GM19372 (cell line): ENCODE data around the gene IL1RAP.
"Not testable (repeated sequence)": the region's sequence is repeated elsewhere in the genome, so short reads cannot be mapped to it uniquely, and the experiment has no call there.

Experiments
- ATAC-seq: cut with Tn5 transposase; IDR thresholded peaks from one replicate; pipeline ENCODE4 v1.9.1; 2021; ENCODE audit warnings: mild to moderate bottlenecking, low read depth, moderate library complexity; ENCODE audit not compliant: unreplicated experiment

Gene IL1RAP

GRCh38 chr3:190641564-190641963 lies 127.7 kb downstream of the IL1RAP start:
- ATAC-seq = no peak

- ATAC-seq = no peak
Observed at GRCh38 chr3:190642016-190642415, 128.1 kb downstream of the IL1RAP start.

GRCh38 chr3:190644035-190644434 lies 130.2 kb downstream of the IL1RAP start:
- ATAC-seq = no peak

DNA sequence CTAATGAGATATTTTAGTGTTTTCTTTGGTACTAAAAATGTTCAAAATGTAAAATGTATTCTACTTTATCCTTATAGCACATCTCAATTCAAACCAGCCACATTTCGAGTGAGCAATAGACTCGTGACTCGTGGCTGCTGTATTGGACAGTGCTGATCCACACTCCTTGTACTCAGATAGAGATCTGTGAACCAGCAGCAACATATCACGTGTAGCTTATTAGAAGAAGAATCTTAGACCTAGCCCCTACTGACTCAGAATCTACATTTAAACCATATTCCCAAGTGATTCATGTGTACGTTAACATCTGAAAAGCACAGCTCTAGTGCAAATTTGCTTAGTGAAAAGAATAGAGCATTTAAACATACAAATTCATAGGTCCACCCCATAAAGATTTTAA lies 130.9 kb downstream of the IL1RAP start:
- ATAC-seq = no peak

GRCh38 chr3:190645932-190646460 lies 132.1 kb downstream of the IL1RAP start:
- no peak for ATAC-seq

- ATAC-seq = no peak
Observed at GRCh38 chr3:190646996-190647395, 133.1 kb downstream of the IL1RAP start.

- no peak for ATAC-seq
Observed at GRCh38 chr3:190655933-190656332, 142.0 kb downstream of the IL1RAP start.

DNA sequence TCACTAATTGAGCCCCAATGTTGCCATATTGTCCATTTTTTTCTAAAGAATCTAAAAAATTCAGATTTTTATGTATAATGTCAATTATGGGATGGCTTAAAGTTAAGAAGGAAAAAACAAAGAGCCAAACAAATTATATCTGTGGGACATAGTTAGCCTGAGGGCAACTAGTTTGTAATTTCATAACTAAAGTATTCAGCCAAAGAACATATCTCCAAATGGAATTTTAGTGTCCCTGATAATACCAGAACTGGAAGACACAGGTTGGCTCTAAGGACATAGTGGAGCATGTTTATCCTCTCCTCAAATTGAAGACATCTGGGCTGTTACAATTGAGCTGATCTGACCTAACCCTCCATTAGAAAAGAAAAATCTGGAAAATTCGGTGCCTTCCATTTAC lies 144.2 kb downstream of the IL1RAP start:
- ATAC-seq = no peak

DNA sequence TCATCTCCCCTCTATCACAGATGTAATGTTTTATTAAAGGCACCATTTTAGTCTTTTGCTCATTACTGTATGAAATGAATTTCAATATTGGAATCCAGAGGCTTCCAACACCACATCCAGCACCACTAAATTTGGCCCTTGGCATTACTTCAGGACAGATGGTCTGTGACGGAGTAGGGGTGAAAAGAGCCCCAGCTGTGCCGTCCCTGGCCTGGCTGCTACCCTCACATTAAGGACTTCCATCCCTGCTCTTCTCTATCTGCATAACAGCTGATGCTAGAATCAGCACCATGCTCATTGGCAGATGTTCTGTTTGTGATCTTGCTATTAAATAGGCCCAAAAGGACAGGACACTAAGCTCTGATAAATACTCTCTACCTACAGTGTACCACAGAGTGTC lies 152.9 kb downstream of the IL1RAP start:
- ATAC-seq = no peak

DNA sequence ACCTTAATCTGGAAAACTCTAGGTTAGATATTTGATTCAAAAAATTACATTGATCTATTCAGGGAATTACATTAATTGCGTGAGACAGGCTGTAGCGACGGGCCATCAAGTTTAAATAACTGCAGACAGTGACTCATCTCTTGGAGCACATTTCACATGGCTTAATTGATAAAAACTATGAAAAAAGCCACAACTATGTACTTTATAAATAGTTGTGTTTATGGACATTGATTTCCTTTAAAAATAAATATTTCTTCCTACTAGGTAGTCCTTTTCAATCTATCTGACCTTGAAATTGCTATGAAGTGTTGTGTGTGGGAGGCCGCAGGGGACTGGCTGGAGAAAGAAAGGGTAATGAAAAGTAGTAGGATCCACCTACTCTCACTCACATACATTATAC lies 157.8 kb downstream of the IL1RAP start:
- ATAC-seq = no peak

DNA sequence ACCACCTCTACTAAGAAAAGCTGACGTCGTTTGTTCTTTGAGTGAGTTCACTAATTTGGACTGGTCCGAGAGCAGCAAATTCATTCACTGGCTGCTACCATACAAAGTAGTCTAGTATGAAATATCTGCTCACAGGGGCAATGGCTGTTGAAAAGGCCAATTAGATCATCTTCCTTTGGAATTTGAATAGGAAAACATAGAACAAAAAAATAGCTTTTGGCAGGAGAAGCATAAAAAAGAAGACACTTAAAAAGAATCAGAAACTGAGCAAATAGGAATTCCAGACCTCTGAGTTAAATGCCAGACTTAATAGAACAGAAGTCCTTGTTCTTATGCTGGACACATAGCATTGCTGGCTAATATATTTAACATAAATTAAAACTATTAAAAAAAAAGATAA lies 159.3 kb downstream of the IL1RAP start:
- no peak for ATAC-seq

GRCh38 chr3:190676481-190676880 lies 162.6 kb downstream of the IL1RAP start:
- no peak for ATAC-seq

- ATAC-seq = no peak
Observed at GRCh38 chr3:190677001-190677400, 163.1 kb downstream of the IL1RAP start.

GRCh38 chr3:190677868-190678267 lies 164.0 kb downstream of the IL1RAP start:
- not testable (repeated sequence) for ATAC-seq

DNA sequence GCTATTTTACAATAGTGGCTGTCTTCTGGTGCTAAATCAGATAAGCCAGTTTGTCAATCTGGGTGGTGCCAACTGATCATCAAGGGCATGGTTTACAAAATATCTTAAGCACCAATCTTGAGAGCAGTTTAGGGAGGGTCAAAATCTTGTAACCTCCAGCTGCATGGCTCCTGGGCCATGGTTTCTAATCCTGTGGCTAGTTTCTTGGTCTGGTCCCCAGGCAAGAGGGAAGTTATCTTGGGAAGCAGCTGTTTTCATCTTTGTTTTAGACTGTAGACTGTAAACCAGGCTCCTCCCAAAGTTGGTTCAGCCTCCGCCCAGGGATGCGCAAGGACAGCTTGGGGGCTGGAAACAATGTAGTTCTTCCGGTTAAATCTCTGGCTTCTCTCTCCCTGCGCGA lies 166.8 kb downstream of the IL1RAP start:
- no peak for ATAC-seq

DNA sequence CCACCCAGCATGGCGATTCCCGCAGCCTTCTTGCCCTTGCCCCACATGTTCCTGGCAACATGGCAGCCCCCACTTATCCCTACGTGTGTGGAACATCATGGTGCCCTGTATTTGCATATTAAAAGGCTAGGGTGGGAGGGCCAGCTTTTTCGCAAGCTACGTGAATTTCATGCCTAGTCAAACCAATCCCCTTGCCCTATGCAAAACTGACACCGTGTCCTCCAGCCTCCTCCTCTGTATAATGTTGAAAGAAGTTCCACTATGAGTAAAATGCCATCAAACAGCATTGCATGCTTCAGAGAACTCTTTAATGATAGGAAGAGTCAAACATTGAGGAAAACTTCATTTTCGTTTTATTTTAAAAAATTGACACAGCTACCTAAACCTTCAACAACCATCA lies 170.9 kb downstream of the IL1RAP start:
- no peak for ATAC-seq

GRCh38 chr3:190686011-190686410 lies 172.1 kb downstream of the IL1RAP start:
- ATAC-seq = no peak

GRCh38 chr3:190690246-190690645 lies 176.4 kb downstream of the IL1RAP start:
- ATAC-seq = no peak

DNA sequence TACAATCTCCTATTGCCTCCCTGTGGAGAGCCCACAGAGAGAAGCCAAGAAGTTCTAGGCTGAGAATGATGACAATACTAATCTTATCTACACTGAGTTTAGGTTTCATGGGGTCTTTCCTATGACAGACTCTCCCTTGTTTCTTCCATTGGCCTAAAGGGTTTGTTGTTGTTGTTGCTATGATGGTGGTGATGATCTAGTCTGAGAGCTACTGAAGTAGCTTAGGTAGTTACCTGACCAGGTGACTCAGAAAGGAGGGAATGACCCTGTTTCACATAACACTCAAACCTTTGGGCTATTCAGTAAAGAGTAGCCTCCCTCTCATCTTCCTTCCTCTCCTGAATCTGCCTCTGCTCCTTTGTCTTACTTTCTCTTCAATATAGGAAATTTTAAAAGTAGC lies 178.4 kb downstream of the IL1RAP start:
- ATAC-seq = no peak

DNA sequence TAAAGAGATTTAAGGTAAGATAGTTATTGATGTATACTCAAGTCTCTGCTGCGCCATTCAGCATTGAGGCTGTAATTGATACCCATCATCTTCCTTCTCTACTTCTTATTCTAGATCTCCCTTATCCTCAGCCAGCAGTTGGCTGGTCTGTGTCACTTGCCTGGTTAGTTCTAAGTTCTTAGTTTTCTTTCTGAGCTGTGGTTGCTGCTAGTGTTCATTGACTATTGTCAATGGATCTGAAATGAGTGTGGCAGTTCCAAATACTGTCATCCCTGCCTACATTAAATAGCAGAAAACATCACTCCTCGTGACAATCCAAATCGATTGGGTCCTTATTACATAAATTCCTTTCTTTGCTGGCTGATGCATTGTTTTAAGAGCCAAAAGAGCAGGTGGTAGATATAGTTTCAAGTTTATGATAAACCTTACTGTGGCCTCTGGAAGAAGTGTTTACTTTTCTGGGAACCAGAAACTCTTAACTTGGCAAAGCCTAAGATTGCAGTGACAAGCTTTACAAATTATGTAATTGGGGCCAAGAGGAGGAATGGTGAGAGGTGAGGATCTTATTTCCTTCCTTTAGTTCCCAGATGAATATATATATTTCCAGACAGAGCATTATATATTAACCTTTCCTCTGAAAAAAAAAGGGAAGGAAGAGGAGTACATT lies 180.6 kb downstream of the IL1RAP start:
- no peak for ATAC-seq

DNA sequence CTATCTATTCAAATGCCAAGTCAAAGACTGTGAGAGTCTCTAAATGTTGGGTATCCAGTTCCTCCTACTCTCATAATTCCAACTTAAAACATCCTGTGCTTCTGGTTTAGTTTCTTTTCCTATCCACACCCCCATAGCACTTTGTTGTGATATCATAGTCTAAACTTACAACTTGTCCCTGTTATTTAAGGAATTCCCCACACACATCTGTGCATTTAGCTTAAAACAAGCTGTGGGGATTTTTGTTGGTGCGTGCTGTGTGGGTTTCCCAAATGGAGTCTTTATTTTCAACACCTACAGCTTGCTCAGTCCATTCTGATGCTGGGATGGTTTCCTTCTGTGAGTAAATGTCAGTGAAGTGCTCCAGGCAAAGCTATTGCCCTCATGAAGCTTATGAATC lies 181.3 kb downstream of the IL1RAP start:
- no peak for ATAC-seq

GRCh38 chr3:190695994-190696393 lies 182.1 kb downstream of the IL1RAP start:
- ATAC-seq = no peak
